Erythroblast (primary cell): ENCODE results near the gene ARL16.

ENCODE experiments used
- GATA1 ChIP-seq: IDR thresholded peaks from 2 replicates; pipeline ENCODE4 v1.6.1; 2011; ENCODE audit warnings: low read depth, mild to moderate bottlenecking, control low read depth, low read length, moderate library complexity
- POLR2A ChIP-seq: IDR thresholded peaks from 2 replicates; pipeline ENCODE4 v1.6.1; 2011; ENCODE audit warnings: mild to moderate bottlenecking, low read length

- no peak for TF ChIP-seq POLR2A
- no peak for TF ChIP-seq GATA1
Observed at GRCh38 chr17:81716674-81716996, 33.0 kb upstream of the ARL16 start.
